WTC11 (cell line): ENCODE data around the gene GPC1. TPM values are rescaled to one million over a fixed set of nuclear protein-coding genes. Genes with fewer than 3 reads are reported as not detected.
A peak's percentile ranks its signal among the peaks of the same experiment; 100 is the strongest.

Experiments used
- ATAC-seq: fragments of 200-7000 bp; cut with Tn5 transposase; 2 replicates; pipeline ENCODE4 v1.10.0; 2021; ENCODE audit warnings: mild to moderate bottlenecking, moderate library complexity
- CTCF ChIA-PET: fragments of 300-600 bp; sonication (Branson Sonifier 250); formaldehyde crosslinking; loops from one replicate; lab custom pipeline; 2021; ENCODE audit warnings: antibody characterized with exemption; lab: Charles Lee
- POLR2A ChIA-PET: fragments of 350-600 bp; sonication (Branson Sonifier 250); formaldehyde crosslinking; loops from one replicate; lab custom pipeline; 2021; ENCODE audit warnings: antibody characterized with exemption; lab: Charles Lee
- DNase-seq: peaks from one replicate; pipeline ENCODE4 v3.0.0; 2021; ENCODE audit warnings: low spot score
- H3K27ac Mint-ChIP-seq: 2 replicates; pipeline ENCODE4 v1.8.0; 2021; ENCODE audit warnings: mixed read lengths
- H3K27me3 Mint-ChIP-seq: 2 replicates; pipeline ENCODE4 v1.8.0; 2021; ENCODE audit warnings: low read depth, mild to moderate bottlenecking, moderate library complexity, mixed read lengths
- H3K36me3 Mint-ChIP-seq: 2 replicates; pipeline ENCODE4 v1.8.0; 2021; ENCODE audit warnings: mixed read lengths
- H3K4me1 Mint-ChIP-seq: 2 replicates; pipeline ENCODE4 v1.8.0; 2022; ENCODE audit warnings: mixed read lengths
- H3K4me3 Mint-ChIP-seq: 2 replicates; pipeline ENCODE4 v1.8.0; 2021; ENCODE audit warnings: mild to moderate bottlenecking, moderate library complexity, mixed read lengths
- H3K9me3 Mint-ChIP-seq: 2 replicates; pipeline ENCODE4 v1.8.0; 2021; ENCODE audit warnings: mixed read lengths
- ATF1 ChIP-seq: sonication (generic); formaldehyde crosslinking; IDR thresholded peaks from 2 replicates; pipeline ENCODE4 v1.8.1; 2023; ENCODE audit warnings: mild to moderate bottlenecking, moderate library complexity, missing genetic modification reagents
- ELF4 ChIP-seq: sonication (generic); formaldehyde crosslinking; IDR thresholded peaks from 2 replicates; pipeline ENCODE4 v1.8.1; 2022; ENCODE audit warnings: low read depth, mild to moderate bottlenecking, moderate library complexity, missing genetic modification reagents
- GRHL2 ChIP-seq: fragments of 250-450 bp; sonication (Bioruptor Pico); IDR thresholded peaks from 2 replicates; pipeline ENCODE4 v1.8.0; 2022; ENCODE audit warnings: mild to moderate bottlenecking, moderate library complexity; ENCODE audit not compliant: insufficient replicate concordance, severe bottlenecking
- NFYB ChIP-seq: sonication (generic); formaldehyde crosslinking; conservative IDR thresholded peaks from 2 replicates; pipeline ENCODE4 v1.8.0; 2022; ENCODE audit warnings: low read depth, missing genetic modification reagents
- NR3C1 ChIP-seq: sonication (generic); formaldehyde crosslinking; conservative IDR thresholded peaks from 2 replicates; pipeline ENCODE4 v1.8.1; 2023; ENCODE audit warnings: low read depth, mild to moderate bottlenecking, missing genetic modification reagents
- SOX15 ChIP-seq: fragments of 250-450 bp; sonication (Bioruptor Pico); IDR thresholded peaks from 2 replicates; pipeline ENCODE4 v1.9.0; 2021; ENCODE audit warnings: mild to moderate bottlenecking
- ZNF121 ChIP-seq: sonication (generic); formaldehyde crosslinking; IDR thresholded peaks from 2 replicates; pipeline ENCODE4 v1.8.0; 2023; ENCODE audit warnings: missing genetic modification reagents
- ZNF219 ChIP-seq: sonication (generic); formaldehyde crosslinking; IDR thresholded peaks from 2 replicates; pipeline ENCODE4 v1.8.0; 2023; ENCODE audit warnings: missing genetic modification reagents, mild to moderate bottlenecking, borderline replicate concordance
- total RNA-seq: library from RNA; stranded (reverse); gene quantifications from 3 replicates; pipeline ENCODE4 v1.2.3, GENCODE V29; 2021
- TF ChIP-seq, protein P1 (sequence below): sonication (generic); formaldehyde crosslinking; IDR thresholded peaks from 2 replicates; pipeline ENCODE4 v1.8.0; 2022; ENCODE audit warnings: mild to moderate bottlenecking, missing genetic modification reagents
- TF ChIP-seq, protein P2 (sequence below): sonication (generic); formaldehyde crosslinking; IDR thresholded peaks from 2 replicates; pipeline ENCODE4 v1.8.1; 2022; ENCODE audit warnings: low read depth, missing genetic modification reagents, borderline replicate concordance
- TF ChIP-seq, protein P3 (sequence below): sonication (generic); formaldehyde crosslinking; IDR thresholded peaks from 2 replicates; pipeline ENCODE4 v1.8.0; 2022; ENCODE audit warnings: missing genetic modification reagents
- TF ChIP-seq, protein P4 (sequence below): sonication (generic); formaldehyde crosslinking; IDR thresholded peaks from 2 replicates; pipeline ENCODE4 v1.8.0; 2022; ENCODE audit warnings: mild to moderate bottlenecking, missing genetic modification reagents
- TF ChIP-seq, protein P5 (sequence below): fragments of 250-450 bp; sonication (Bioruptor Pico); IDR thresholded peaks from 2 replicates; pipeline ENCODE4 v1.9.0; 2021; ENCODE audit warnings: moderate library complexity, mild to moderate bottlenecking, inconsistent platforms, borderline replicate concordance
- TF ChIP-seq, protein P6 (sequence below): sonication (generic); formaldehyde crosslinking; conservative IDR thresholded peaks from 2 replicates; pipeline ENCODE4 v1.8.1; 2022; ENCODE audit warnings: mild to moderate bottlenecking, missing genetic modification reagents
- TF ChIP-seq, protein P7 (sequence below): sonication (generic); formaldehyde crosslinking; IDR thresholded peaks from 2 replicates; pipeline ENCODE4 v1.8.0; 2023; ENCODE audit warnings: missing genetic modification reagents

The GPC1 gene
- total RNA-seq, 1 experiment from 2014 or later, result 41.5 TPM

DNA sequence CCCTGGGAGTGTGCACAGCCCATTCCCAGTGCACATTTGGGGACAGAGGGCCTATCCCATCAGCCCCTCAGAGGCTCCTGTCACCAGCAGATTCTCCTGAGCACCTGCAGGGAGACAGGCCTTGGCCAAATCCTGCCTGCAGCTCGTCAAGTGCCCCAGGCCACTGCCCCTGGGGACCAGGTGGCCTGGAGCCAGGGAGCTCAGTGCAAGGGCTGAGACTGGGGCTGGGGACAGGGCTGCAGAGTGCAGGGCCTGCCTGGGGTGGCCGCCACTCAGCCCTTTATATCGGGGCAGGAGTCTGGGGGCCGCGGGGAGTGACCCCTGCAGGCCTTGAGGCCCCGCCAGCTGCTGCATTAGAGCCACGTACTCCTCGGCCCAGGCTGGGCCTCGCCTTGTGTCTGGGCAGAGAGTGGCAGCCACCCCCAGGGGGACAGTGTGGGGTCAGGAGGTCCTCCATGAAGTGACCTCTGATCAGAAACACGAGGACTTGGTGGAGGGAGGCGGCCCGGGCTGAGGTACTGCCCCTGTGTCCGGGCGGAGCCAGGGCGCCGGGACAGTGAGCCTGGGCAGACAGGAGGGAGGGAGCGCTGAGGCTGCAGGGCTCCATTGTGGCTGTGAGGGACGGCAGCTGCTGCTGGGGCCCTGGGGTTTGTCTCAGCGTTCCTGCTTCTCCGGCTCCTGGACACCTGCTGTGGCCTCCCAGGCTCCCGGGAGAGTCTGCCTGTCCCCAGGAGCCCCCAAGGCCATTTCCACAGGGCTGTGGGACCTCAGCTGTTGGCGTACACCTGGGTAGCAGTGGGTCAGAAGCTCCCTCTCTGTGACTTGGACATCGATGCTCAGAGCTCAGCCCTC is 24.2 kb downstream of the GPC1 start:
- CTCF ChIA-PET, result interaction anchor here (0.6 to 4.9 kb wide), 2 partner anchors 37 to 664 kb away, joined by 3 to 21 read pairs; no protein-coding TSS in a partner anchor
- Mint-ChIP-seq H3K4me3 (no peak overlapping the region), H3K27ac (no peak overlapping the region), H3K36me3 (peaks cover 4% of the 10 kb centered on the region; the same call in 1 of the 2 replicates), H3K9me3 (no peaks in the 10 kb centered on the region), H3K4me1 (peaks cover 22% of the 10 kb centered on the region), H3K27me3 (peaks cover 20% of the 10 kb centered on the region)
- POLR2A ChIA-PET, result no interaction called here
- ATAC-seq (no peak), DNase-seq (peak; percentile 16)
- no peak for TF ChIP-seq ATF1 (CRISPR knock-in tag)
- no peak for TF ChIP-seq GRHL2 (CRISPR knock-in tag)
- TF ChIP-seq, protein P1, sequence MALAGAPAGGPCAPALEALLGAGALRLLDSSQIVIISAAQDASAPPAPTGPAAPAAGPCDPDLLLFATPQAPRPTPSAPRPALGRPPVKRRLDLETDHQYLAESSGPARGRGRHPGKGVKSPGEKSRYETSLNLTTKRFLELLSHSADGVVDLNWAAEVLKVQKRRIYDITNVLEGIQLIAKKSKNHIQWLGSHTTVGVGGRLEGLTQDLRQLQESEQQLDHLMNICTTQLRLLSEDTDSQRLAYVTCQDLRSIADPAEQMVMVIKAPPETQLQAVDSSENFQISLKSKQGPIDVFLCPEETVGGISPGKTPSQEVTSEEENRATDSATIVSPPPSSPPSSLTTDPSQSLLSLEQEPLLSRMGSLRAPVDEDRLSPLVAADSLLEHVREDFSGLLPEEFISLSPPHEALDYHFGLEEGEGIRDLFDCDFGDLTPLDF (CRISPR knock-in tag), result no peak
- TF ChIP-seq, protein P2, sequence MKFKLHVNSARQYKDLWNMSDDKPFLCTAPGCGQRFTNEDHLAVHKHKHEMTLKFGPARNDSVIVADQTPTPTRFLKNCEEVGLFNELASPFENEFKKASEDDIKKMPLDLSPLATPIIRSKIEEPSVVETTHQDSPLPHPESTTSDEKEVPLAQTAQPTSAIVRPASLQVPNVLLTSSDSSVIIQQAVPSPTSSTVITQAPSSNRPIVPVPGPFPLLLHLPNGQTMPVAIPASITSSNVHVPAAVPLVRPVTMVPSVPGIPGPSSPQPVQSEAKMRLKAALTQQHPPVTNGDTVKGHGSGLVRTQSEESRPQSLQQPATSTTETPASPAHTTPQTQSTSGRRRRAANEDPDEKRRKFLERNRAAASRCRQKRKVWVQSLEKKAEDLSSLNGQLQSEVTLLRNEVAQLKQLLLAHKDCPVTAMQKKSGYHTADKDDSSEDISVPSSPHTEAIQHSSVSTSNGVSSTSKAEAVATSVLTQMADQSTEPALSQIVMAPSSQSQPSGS (CRISPR knock-in tag), result no peak
- TF ChIP-seq ZNF219 (CRISPR knock-in tag), result no peak
- TF ChIP-seq, protein P3, sequence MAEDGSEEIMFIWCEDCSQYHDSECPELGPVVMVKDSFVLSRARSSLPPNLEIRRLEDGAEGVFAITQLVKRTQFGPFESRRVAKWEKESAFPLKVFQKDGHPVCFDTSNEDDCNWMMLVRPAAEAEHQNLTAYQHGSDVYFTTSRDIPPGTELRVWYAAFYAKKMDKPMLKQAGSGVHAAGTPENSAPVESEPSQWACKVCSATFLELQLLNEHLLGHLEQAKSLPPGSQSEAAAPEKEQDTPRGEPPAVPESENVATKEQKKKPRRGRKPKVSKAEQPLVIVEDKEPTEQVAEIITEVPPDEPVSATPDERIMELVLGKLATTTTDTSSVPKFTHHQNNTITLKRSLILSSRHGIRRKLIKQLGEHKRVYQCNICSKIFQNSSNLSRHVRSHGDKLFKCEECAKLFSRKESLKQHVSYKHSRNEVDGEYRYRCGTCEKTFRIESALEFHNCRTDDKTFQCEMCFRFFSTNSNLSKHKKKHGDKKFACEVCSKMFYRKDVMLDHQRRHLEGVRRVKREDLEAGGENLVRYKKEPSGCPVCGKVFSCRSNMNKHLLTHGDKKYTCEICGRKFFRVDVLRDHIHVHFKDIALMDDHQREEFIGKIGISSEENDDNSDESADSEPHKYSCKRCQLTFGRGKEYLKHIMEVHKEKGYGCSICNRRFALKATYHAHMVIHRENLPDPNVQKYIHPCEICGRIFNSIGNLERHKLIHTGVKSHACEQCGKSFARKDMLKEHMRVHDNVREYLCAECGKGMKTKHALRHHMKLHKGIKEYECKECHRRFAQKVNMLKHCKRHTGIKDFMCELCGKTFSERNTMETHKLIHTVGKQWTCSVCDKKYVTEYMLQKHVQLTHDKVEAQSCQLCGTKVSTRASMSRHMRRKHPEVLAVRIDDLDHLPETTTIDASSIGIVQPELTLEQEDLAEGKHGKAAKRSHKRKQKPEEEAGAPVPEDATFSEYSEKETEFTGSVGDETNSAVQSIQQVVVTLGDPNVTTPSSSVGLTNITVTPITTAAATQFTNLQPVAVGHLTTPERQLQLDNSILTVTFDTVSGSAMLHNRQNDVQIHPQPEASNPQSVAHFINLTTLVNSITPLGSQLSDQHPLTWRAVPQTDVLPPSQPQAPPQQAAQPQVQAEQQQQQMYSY, result no peak
- TF ChIP-seq SOX15, result no peak
- TF ChIP-seq ELF4 (CRISPR knock-in tag), result no peak

DNA sequence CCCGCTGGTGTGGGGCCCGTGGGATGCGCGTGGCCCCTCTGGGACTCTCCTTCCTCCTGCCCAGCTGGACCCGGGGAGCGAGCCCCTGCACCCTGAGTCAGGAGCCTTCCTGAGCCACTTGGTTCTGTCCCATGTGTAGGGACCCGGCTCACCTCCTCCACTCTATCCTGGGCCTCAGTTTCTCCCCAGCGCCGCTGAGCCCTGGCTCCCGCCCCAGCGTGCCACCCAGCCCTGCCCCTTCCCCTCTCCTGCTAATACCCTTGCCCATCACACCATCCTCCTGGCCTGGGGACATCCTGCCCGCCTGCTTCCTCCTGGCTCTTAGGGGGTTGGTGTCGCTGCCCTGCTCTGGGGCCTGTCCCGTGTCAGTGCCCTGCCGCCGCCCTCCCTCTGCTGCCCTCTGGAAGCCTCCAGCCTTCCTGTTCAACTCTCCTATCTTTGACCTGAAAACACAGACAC is 24.8 kb downstream of the GPC1 start:
- Mint-ChIP-seq H3K36me3 (peaks cover 6% of the 10 kb centered on the region; the same call in 1 of the 2 replicates), H3K27ac (no peak overlapping the region), H3K4me1 (peaks cover 17% of the 10 kb centered on the region), H3K4me3 (no peak overlapping the region), H3K27me3 (peaks cover 14% of the 10 kb centered on the region), H3K9me3 (no peaks in the 10 kb centered on the region)
- ChIA-PET CTCF (interaction anchor here (0.6 to 4.9 kb wide), 8 partner anchors 14 to 663 kb away, joined by 3 to 21 read pairs (median 3); no protein-coding TSS in a partner anchor), POLR2A (no interaction called here)
- TF ChIP-seq NFYB, result no peak
- TF ChIP-seq, protein P4, sequence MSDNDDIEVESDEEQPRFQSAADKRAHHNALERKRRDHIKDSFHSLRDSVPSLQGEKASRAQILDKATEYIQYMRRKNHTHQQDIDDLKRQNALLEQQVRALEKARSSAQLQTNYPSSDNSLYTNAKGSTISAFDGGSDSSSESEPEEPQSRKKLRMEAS (CRISPR knock-in tag), result no peak
- no peak for TF ChIP-seq NR3C1 (CRISPR knock-in tag)
- TF ChIP-seq, protein P5, sequence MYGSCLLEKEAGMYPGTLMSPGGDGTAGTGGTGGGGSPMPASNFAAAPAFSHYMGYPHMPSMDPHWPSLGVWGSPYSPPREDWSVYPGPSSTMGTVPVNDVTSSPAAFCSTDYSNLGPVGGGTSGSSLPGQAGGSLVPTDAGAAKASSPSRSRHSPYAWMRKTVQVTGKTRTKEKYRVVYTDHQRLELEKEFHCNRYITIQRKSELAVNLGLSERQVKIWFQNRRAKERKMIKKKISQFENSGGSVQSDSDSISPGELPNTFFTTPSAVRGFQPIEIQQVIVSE (CRISPR knock-in tag), result no peak
- no peak for TF ChIP-seq ELF4 (CRISPR knock-in tag)
- TF ChIP-seq, protein P6, sequence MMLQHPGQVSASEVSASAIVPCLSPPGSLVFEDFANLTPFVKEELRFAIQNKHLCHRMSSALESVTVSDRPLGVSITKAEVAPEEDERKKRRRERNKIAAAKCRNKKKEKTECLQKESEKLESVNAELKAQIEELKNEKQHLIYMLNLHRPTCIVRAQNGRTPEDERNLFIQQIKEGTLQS (CRISPR knock-in tag), result no peak
- no peak for TF ChIP-seq ZNF121 (CRISPR knock-in tag)
- TF ChIP-seq, protein P7, sequence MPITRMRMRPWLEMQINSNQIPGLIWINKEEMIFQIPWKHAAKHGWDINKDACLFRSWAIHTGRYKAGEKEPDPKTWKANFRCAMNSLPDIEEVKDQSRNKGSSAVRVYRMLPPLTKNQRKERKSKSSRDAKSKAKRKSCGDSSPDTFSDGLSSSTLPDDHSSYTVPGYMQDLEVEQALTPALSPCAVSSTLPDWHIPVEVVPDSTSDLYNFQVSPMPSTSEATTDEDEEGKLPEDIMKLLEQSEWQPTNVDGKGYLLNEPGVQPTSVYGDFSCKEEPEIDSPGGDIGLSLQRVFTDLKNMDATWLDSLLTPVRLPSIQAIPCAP (CRISPR knock-in tag), result no peak
- no peak for ATAC-seq
- no peak for DNase-seq
